Caco-2 (cell line): Measurements from ENCODE around the gene LSM4. TPM values are rescaled to one million over a fixed set of nuclear protein-coding genes. Genes with fewer than 3 reads are reported as not detected.

Experiments
- BruUV-seq: library from RNA; stranded (reverse); fragments of 400-500 nt; replicated peaks from 2 replicates; lab custom pipeline; 2021; lab: Mats Ljungman, UMichigan
- CTCF ChIA-PET: fragments of 300-600 bp; sonication (Branson Sonifier 250); formaldehyde crosslinking; loops from one replicate; lab custom pipeline; 2022; ENCODE audit warnings: antibody characterized with exemption; lab: Charles Lee
- POLR2A ChIA-PET: fragments of 300-600 bp; sonication (Branson Sonifier 250); formaldehyde crosslinking; loops from one replicate; lab custom pipeline; 2022; ENCODE audit warnings: antibody characterized with exemption; lab: Charles Lee
- DNase-seq, 2 experiments: peaks; one replicate each; pipeline versions ENCODE4 v3.0.0 to v3.0.0-alpha.2; 2020 to 2022
- H3K27me3 ChIP-seq: replicated peaks from 2 replicates; pipeline ENCODE4 v1.6.0; 2011; ENCODE audit warnings: low read length; ENCODE audit not compliant: control insufficient read depth, insufficient read depth
- H3K36me3 ChIP-seq: 2 replicates; pipeline ENCODE4 v1.5.1; 2011; ENCODE audit warnings: low read length; ENCODE audit not compliant: control insufficient read depth, insufficient read depth
- H3K4me1 ChIP-seq: fragments of 250-450 bp; sonication (Bioruptor Pico); 2 replicates; pipeline ENCODE4 v1.5.1; 2020; ENCODE audit warnings: mild to moderate bottlenecking
- H3K4me3 ChIP-seq: 2 replicates; pipeline ENCODE4 v1.5.1; 2011; ENCODE audit warnings: low read depth, mild to moderate bottlenecking, control low read depth, low read length
- H3K9me3 ChIP-seq: fragments of 250-450 bp; sonication (Bioruptor Pico); 2 replicates; pipeline ENCODE4 v1.5.1; 2020; ENCODE audit warnings: mild to moderate bottlenecking, moderate library complexity
- H3K27ac Mint-ChIP-seq: one replicate; pipeline ENCODE4 v1.8.0; 2022; ENCODE audit warnings: mixed read lengths; ENCODE audit not compliant: unreplicated experiment
- H3K27me3 Mint-ChIP-seq: one replicate; pipeline ENCODE4 v1.8.0; 2022; ENCODE audit warnings: mixed read lengths; ENCODE audit not compliant: insufficient read depth, unreplicated experiment
- H3K36me3 Mint-ChIP-seq: one replicate; pipeline ENCODE4 v1.8.0; 2022; ENCODE audit warnings: mild to moderate bottlenecking, mixed read lengths; ENCODE audit not compliant: insufficient read depth, unreplicated experiment
- H3K4me1 Mint-ChIP-seq: one replicate; pipeline ENCODE4 v1.8.0; 2022; ENCODE audit warnings: low read depth, mixed read lengths; ENCODE audit not compliant: unreplicated experiment
- H3K4me3 Mint-ChIP-seq: one replicate; pipeline ENCODE4 v1.8.0; 2022; ENCODE audit warnings: mild to moderate bottlenecking, moderate library complexity, mixed read lengths; ENCODE audit not compliant: unreplicated experiment
- H3K9me3 Mint-ChIP-seq: one replicate; pipeline ENCODE4 v1.8.0; 2022; ENCODE audit warnings: mixed read lengths; ENCODE audit not compliant: unreplicated experiment
- CTCF ChIP-seq, 2 experiments: fragments of 200-600 bp in 1 of 2; IDR thresholded peaks; 1 replicate in 1 of 2; 2 replicates in 1 of 2; pipeline versions ENCODE4 v1.5.1 to v1.8.0; 2011 to 2022; ENCODE audit warnings: antibody characterized with exemption in 1 of 2, control low read depth in 1 of 2, inconsistent platforms in 1 of 2, low read depth in 1 of 2, low read length in 1 of 2, mild to moderate bottlenecking in 1 of 2, moderate library complexity in 1 of 2; ENCODE audit not compliant: insufficient read depth in 1 of 2, severe bottlenecking in 1 of 2, unreplicated experiment in 1 of 2
- intact Hi-C: fragments of 100-400 bp; cut with micrococcal nuclease; formaldehyde crosslinking; loops from one replicate; pipeline ENCODE4 v1.10.0; 2022; ENCODE audit not compliant: unreplicated experiment
- total RNA-seq: library from RNA; stranded (reverse); gene quantifications from 2 replicates; pipeline ENCODE4 v1.2.3, GENCODE V29; 2022

LSM4 gene
- total RNA-seq, 1 experiment from 2014 or later, result 184 TPM

GRCh38 chr19:18304458-18305310 is 18.2 kb downstream of the LSM4 start:
- intact Hi-C loops, result no loop called here
- peaks cover 19% of the 10 kb centered on the region for H3K36me3 Mint-ChIP-seq
- H3K4me3 Mint-ChIP-seq, result peak overlapping the region; percentile 59
- peak overlapping the region; percentile 75 for H3K27ac Mint-ChIP-seq
- no peaks in the 10 kb centered on the region for H3K9me3 Mint-ChIP-seq
- ChIA-PET POLR2A (interaction anchor here (1.0 to 1.8 kb wide), 4 partner anchors 12 to 25 kb away, joined by 3 to 22 read pairs (median 12); partner anchors contain the start of genes JUND and LSM4), CTCF (interaction anchor here (0.9 to 1.8 kb wide), 4 partner anchors 17 to 25 kb away, joined by 3 to 10 read pairs (median 4); partner anchors contain the start of gene JUND)
- Histone ChIP-seq H3K4me3 (no peak overlapping the region), H3K4me1 (peaks cover 27% of the 10 kb centered on the region), H3K27me3 (no peaks in the 10 kb centered on the region), H3K9me3 (no peaks in the 10 kb centered on the region), H3K36me3 (no peaks in the 10 kb centered on the region)
- H3K4me1 Mint-ChIP-seq, result peaks cover 9% of the 10 kb centered on the region
- TSS peak; percentile 85 for BruUV-seq
- no peak for TF ChIP-seq CTCF (IDR thresholded peaks at IDR 0.05; ENCODE audit: insufficient read depth in 1 of 2, low read depth in 1 of 2, low read length in 1 of 2, severe bottlenecking in 1 of 2, unreplicated experiment in 1 of 2)
- H3K27me3 Mint-ChIP-seq, result no peaks in the 10 kb centered on the region
- DNase-seq, result peak; percentile 54 to 65

- intact Hi-C loops, result no loop called here
- no peak overlapping the region for H3K4me3 ChIP-seq
- peaks cover 27% of the 10 kb centered on the region for H3K4me1 ChIP-seq
- peak overlapping the region; percentile 75 for H3K27ac Mint-ChIP-seq
- no peak overlapping the region for H3K4me3 Mint-ChIP-seq
- peaks cover 9% of the 10 kb centered on the region for H3K4me1 Mint-ChIP-seq
- H3K27me3 Mint-ChIP-seq, result no peaks in the 10 kb centered on the region
- H3K36me3 ChIP-seq, result no peaks in the 10 kb centered on the region
- TF ChIP-seq CTCF (IDR thresholded peaks at IDR 0.05; ENCODE audit: insufficient read depth in 1 of 2, low read depth in 1 of 2, low read length in 1 of 2, severe bottlenecking in 1 of 2, unreplicated experiment in 1 of 2), result no peak
- H3K9me3 Mint-ChIP-seq, result no peaks in the 10 kb centered on the region
- no peak for DNase-seq
- H3K27me3 ChIP-seq, result no peaks in the 10 kb centered on the region
- H3K36me3 Mint-ChIP-seq, result peaks cover 19% of the 10 kb centered on the region
- ChIA-PET POLR2A (interaction anchor here (1.0 to 1.8 kb wide), 4 partner anchors 11 to 25 kb away, joined by 3 to 22 read pairs (median 12); partner anchors contain the start of genes JUND and LSM4), CTCF (interaction anchor here (1.2 to 1.8 kb wide), 3 partner anchors 18 to 25 kb away, joined by 3 to 10 read pairs (median 4); partner anchors contain the start of gene JUND)
- BruUV-seq, result no TSS peak
- H3K9me3 ChIP-seq, result no peaks in the 10 kb centered on the region
Observed at GRCh38 chr19:18304208-18304457, 18.7 kb downstream of the LSM4 start.

- H3K27ac Mint-ChIP-seq, result no peak overlapping the region
- no TSS peak for BruUV-seq
- intact Hi-C loops, result no loop called here
Observed at GRCh38 chr19:18301718-18302111, 21.2 kb downstream of the LSM4 start.

More at GRCh38 chr19:18301718-18302111, 21.2 kb downstream of the LSM4 start:
- no peak overlapping the region for H3K4me3 Mint-ChIP-seq
- H3K4me1 ChIP-seq, result peaks cover 27% of the 10 kb centered on the region
- H3K36me3 Mint-ChIP-seq, result peaks cover 11% of the 10 kb centered on the region
- no peaks in the 10 kb centered on the region for H3K27me3 ChIP-seq
- no peak for TF ChIP-seq CTCF (IDR thresholded peaks at IDR 0.05; ENCODE audit: insufficient read depth in 1 of 2, low read depth in 1 of 2, low read length in 1 of 2, severe bottlenecking in 1 of 2, unreplicated experiment in 1 of 2)
- H3K9me3 ChIP-seq, result no peaks in the 10 kb centered on the region
- ChIA-PET CTCF (no interaction called here), POLR2A (interaction anchor here (0.6 to 1.6 kb wide), 2 partner anchors 20 to 117 kb away, joined by 3 to 6 read pairs; partner anchors contain the start of gene JUND)
- H3K9me3 Mint-ChIP-seq, result no peaks in the 10 kb centered on the region
- no peak overlapping the region for H3K4me3 ChIP-seq
- no peaks in the 10 kb centered on the region for H3K27me3 Mint-ChIP-seq
- DNase-seq, result no peak
- peaks cover 9% of the 10 kb centered on the region for H3K4me1 Mint-ChIP-seq
- no peaks in the 10 kb centered on the region for H3K36me3 ChIP-seq
